ENCODE data around the gene IGFBP4.

DNA sequence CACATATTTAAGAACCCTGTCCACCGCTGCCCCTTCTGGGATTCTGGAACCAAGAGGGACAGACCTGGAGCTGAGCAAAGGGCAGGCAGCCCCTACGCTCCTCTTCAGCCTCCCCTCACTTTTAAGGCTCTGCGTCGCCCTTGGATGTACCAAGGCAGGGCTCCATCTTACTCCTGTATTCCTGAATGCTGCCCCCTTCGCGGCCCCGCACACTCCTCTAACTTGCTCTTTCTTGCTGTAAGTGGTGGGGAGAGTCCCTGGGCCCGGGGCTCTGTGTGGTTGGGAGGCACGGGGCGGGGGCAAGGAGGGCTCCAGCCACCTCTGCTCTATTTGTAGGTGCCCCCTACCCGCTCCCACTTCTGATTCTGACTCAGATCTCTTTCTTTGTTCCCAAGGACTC is 56.9 kb downstream of the IGFBP4 start:
- no peak for TF ChIP-seq POLR2A (IDR thresholded peaks at IDR 0.05)
- TF ChIP-seq, protein P1, sequence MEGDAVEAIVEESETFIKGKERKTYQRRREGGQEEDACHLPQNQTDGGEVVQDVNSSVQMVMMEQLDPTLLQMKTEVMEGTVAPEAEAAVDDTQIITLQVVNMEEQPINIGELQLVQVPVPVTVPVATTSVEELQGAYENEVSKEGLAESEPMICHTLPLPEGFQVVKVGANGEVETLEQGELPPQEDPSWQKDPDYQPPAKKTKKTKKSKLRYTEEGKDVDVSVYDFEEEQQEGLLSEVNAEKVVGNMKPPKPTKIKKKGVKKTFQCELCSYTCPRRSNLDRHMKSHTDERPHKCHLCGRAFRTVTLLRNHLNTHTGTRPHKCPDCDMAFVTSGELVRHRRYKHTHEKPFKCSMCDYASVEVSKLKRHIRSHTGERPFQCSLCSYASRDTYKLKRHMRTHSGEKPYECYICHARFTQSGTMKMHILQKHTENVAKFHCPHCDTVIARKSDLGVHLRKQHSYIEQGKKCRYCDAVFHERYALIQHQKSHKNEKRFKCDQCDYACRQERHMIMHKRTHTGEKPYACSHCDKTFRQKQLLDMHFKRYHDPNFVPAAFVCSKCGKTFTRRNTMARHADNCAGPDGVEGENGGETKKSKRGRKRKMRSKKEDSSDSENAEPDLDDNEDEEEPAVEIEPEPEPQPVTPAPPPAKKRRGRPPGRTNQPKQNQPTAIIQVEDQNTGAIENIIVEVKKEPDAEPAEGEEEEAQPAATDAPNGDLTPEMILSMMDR (IDR thresholded peaks at IDR 0.05) = no peak

All from body of pancreas (tissue), 4 donors.